GM21367 (cell line): ENCODE data around the gene SMTN.
"Not testable (repeated sequence)": the region's sequence is repeated elsewhere in the genome, so short reads cannot be mapped to it uniquely, and the experiment has no call there.

ENCODE experiments used
- ATAC-seq: cut with Tn5 transposase; IDR thresholded peaks from one replicate; pipeline ENCODE4 v1.9.1; 2021; ENCODE audit not compliant: unreplicated experiment

The SMTN gene

DNA sequence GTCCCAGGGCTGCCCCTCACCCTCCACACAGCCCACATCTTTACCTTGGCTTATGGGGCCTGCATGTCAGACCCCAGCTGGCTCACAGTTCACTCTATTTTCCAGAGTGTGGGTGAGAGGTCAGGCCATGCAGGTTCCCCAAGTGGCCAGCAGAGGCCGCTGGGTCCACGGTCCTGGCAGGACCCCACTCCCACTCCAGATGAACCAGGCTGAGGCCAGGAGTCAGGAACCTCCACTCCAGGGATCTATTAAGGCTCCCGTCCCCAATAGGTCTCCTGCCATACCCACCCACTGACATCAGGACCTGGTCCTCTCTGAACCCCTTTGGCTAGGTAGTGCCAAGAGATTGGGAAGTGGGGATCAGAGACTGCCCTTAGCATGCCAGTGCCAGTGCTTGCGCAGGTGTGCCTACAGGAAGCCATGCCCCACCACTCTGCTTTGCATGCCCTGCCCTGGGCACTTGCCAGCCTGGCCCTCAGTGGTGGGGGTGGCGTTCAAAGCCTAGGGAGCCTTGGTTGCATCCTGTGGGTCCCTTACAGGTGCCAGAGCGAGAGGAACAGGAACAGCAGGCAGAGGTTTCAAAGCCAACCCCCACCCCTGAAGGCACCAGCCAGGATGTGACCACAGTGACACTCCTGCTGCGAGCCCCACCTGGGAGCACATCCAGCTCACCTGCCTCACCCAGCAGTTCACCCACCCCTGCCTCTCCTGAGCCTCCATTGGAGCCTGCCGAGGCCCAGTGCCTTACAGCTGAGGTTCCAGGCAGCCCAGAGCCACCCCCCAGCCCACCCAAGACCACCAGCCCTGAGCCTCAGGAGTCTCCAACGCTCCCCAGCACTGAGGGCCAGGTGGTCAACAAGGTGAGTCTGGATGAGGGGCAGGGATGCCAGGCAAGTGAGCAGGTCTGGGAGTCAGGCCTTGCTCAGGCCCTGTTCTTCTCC, 8.3 kb downstream of the SMTN start:
- ATAC-seq = no peak

DNA sequence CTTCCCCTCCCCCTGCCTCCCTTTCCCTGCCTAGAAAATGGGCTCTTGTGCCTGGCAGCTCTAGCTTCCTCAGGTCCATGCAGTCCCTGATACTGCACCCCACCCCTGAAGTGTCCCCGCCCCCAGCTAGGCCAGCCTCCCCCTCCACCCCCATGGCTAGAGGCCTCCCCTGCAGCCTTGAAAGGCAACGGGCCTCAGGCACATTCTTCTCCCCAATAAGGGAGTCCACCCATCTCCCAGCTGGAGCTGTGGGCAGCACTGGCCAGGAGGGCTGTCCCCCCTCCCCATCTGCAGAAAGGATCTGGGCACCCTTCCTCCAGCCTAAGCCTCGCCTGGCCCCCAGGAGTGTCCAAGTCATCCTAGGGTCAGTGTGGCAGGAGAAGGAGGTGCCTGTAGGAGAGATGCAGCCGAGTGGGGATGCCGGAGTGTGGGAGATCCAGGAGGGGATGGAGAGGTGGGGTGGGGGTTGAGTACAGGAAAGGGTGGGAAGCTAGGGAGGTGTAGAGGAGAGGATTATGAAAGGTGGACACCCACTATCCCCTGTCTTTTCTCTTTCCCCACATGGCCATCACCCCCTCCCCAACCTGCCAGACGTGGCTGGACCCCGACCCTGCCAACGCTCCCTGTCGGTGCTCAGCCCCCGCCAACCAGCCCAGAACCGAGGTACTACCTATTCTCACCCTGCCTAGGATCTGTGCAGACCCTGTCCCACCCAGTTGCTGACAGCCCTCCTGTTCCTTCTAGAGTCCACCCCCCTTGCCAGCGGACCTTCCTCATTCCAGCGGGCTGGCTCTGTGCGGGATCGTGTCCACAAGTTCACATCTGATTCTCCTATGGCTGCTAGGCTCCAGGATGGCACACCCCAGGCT, 9.3 kb downstream of the SMTN start:
- ATAC-seq = no peak

DNA sequence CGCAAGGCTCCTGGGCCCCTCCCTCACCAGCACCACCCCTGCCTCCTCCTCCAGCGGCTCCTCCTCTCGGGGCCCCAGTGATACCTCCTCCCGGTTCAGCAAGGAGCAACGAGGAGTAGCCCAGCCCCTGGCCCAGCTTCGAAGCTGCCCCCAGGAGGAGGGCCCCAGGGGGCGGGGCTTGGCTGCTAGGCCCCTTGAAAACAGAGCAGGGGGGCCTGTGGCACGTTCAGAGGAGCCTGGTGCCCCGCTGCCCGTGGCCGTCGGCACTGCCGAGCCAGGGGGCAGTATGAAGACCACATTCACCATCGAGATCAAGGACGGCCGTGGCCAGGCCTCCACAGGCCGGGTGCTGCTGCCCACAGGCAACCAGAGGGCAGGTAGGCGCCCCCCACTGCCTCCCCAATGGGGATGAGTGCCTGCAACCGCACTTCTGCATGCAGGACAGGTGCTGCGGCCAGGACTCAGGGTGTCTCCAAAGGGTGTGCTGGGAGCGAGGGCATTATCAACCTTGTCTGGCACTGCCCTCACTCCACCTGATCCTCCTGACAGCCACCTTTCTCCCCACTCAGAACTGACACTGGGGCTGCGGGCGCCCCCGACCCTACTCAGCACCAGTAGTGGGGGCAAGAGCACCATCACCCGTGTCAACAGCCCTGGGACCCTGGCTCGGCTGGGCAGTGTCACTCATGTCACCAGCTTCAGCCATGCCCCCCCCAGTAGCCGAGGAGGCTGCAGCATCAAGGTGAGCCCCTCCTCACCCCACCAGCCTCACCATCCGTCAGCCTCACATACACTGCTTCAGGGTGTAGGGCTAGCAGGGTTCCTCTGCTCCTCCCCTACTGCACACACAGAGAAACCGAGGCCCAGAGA, 10.2 kb downstream of the SMTN start:
- ATAC-seq = no peak

DNA sequence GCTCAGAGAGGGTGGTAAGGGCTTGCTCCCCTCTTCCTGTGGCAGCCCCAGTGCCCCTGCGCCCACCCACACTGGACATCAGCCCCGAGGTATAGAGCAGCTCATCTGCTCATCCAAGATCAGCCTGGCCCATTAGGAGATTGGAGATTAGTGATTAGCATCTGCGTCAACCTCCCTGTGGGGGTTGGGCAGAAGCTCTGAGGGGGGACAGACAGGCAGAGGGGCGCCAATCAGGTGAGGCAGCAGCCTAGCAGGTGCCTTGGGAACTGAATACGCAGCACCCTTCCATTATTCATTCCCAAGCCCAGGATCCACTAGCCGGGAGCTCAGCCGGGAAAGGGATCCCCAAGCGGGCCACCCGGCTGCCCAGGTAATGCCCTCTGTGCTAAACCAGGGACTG, 11.0 kb downstream of the SMTN start:
- ATAC-seq = no peak

DNA sequence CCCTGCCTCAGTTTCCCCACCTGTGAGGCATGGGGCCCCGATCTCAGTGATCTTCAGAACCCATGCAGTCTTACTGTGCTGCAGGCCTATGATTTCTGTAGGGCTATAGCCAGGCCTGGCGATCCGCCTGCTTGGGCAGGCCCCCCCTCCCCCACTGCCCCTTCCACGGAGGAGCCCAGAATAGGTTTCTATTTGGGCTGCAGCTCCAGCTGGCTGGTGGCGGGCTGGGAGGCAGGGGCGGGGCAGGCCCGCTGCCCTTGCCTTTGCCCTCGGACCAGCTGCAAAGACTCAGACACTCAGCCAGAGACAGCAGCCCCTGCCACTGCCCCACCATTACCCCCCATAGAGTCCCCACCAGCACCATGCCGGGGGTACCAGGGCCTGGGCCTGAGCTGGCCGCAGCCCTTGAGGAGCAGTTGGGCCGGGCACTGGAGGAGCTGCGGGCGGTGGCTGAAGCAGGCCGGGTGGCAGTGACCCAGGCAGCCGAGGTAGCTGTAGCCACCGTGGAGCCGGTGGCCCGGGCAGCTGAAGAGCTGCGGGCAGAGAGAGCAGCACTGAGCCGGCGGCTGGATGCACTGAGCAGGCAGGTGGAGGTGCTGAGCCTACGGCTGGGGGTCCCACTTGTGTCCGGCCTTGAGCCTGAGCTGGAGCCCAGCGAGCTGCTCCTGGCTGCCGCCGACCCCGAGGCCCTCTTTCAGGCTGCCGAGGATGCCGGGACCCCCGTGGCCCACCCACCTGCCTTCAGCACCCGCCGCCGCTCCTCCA, 12.2 kb downstream of the SMTN start:
- no peak for ATAC-seq

DNA sequence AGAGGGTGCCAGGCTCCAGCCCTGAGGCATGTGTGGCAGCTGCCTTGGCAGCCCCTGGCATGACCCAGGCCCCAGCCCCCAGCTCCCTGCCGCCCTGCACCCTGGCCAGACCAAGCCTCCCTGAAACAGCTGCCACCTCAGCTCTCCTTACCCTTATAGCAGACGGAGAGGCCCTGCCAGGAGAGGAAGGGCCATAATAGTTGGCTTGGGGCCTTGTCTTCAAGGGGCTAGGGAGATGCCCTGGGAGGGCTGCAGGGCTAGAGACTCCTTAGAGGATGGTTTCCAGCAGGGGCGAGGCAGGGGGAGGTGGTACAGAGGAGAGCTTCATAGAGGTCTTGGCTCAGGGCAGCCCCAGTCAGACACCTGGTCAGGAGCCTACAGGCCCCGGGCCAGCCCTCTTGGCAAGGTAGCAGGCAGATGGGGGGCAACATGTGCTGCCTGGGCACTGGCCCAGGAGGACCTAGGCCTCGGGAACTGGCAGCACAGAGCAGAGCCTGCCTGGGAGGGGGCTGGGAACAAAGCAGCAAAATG, 13.0 kb downstream of the SMTN start:
- no peak for ATAC-seq

DNA sequence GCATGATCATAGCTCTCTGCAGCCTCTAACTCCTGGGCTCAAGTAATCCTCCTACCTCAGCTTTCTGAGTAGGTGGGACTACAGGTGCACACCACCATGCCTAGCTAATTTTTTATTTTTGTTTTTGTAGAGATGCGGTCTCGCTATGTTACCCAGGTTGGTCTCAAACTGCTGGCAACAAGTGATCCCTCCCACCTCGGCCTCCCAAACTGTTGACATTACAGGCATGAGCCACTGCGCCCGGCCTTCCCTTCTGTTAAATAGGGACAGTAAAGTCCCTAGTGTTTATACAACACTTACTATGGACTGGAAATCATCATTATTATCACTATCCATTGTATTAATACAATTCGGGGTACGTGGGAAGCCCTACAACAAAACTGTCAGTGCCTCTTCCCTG, 13.6 kb downstream of the SMTN start:
- no peak for ATAC-seq

DNA sequence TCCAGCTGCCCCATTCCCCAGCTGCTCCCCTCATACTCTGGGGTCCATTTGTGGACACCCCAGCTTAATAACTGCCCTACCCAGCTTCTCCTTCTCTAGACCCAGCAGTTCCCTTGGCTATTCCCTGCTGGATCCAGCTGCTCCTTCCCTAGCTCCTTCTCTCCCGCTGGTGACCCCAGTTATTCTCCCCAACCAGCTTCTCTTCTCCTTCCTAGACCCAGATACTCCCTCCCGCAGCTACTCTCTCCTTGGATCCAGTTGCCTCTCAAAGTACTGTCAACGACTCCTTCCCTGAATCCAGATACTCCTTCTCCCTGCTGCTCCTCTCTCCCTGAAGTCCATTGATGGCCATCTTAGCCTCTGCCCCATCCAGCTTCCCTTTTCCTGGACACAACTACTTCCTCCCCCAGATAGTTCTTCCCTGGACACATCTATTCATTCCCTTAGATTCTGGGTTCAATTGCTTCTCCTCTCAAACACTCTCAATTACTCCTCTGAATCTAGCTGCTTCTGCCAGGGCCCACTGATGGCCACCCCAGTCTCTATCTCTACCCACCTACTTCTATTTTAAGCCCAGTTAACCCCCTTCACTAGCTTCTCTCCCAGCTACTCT, 14.6 kb downstream of the SMTN start:
- no peak for ATAC-seq

DNA sequence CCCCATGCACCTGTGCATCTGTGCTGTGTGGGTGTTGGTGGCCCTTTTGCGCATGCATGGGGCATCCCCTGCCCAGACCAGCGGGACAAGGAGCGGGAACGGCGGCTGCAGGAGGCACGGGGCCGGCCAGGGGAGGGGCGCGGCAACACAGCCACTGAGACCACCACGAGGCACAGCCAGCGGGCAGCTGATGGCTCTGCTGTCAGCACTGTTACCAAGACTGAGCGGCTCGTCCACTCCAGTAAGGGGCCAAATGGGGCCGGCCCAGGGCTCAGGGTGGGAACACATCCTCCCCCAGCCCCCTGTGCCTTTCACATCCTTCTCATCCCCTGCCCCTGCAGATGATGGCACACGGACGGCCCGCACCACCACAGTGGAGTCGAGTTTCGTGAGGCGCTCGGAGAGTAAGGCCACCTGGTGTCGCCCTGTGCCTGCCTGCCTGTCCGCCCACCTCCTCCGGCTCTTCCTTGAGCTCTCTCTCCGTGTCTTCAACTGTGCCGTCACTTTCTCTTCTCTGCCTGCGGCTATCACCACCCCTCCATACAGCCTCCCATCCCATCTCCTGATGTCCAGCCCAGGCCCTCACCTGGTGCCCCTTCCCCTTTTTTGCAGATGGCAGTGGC, 15.7 kb downstream of the SMTN start:
- no peak for ATAC-seq

DNA sequence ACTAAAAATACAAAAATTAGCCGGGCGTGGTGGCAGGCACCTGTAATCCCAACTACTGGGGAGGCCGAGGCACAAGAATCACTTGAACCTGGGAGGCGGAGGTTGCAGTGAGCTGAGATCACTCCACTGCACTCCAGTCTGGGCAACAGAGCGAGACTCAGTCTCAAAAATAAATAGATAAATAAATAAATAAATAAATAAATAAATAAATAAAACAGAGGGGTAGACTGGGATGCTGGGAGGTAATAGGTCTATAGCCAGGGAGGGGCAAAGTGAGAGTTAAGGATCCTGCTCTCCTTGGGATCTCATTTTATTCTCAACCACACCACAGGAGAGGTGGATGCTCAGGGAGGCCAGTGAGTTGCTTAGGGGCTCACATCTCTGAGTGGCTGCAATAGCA, 16.4 kb downstream of the SMTN start:
- ATAC-seq = not testable (repeated sequence)

DNA sequence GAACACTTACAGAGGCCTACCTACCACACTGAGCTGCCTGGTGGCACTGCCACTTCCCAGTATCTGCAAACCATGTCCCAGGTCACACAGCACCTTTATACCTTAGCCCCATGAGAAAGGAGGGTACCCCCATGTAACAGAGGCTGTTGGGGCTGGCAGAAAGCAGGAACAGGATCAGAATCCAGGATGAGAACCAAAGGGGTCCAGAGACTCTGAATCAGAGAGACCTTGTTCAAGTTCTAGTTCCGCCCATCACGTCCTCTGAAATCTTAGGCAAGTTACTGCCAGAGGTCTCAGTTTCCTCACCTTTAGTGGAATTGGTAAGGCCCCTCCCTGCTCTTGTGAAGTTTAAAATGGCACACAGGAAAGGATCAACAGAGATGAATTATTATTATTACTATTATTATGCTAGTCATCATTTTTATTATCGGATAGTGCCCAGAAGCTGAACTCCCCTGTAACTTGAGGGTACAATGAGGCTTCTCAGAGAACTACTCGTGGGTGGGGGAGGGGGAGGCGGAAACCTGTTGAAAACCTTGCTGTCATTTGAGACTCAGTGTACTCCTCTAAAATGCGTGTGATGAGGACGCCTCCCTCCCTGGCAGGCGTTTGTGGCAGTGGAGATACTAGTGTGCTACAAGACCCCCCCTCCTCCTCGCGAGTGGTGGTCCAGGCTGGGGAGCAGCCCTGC, 17.0 kb downstream of the SMTN start:
- no peak for ATAC-seq

DNA sequence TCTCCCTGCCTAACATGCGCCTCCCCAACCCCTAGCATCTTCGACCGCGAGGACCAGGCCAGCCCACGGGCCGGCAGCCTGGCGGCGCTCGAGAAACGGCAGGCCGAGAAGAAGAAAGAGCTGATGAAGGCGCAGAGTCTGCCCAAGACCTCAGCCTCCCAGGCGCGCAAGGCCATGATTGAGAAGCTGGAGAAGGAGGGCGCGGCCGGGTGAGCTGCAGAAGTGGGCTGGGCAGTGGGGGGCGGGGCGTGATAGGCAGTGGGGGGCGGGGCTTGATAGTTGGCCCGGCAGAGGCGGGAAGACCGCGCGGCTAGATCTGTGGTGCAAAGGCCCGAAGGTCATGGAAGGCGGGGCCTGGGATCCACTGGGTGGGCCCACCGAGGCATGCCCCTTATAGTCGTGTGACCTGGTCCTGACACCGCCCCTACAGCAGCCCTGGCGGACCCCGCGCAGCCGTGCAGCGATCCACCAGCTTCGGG, 17.6 kb downstream of the SMTN start:
- no peak for ATAC-seq

DNA sequence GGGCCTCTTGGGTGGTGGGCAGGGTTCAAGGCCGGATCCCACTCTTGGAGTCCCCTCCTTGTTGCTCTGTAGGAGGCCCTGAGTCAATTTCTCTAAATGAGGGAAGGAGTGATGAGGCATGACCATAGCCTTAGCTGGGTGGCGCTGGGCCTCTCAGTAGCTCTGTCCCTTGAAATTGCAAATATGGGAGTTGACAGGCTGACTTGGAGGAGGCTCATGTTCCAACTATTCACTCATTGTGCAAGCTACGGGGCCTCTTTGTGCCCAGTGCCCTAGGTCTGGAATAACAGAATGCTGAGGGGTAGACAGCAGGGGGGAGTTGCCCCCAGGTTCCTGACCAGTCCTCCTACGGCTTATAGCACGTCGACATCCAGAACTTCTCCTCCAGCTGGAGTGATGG, 18.3 kb downstream of the SMTN start:
- no peak for ATAC-seq

DNA sequence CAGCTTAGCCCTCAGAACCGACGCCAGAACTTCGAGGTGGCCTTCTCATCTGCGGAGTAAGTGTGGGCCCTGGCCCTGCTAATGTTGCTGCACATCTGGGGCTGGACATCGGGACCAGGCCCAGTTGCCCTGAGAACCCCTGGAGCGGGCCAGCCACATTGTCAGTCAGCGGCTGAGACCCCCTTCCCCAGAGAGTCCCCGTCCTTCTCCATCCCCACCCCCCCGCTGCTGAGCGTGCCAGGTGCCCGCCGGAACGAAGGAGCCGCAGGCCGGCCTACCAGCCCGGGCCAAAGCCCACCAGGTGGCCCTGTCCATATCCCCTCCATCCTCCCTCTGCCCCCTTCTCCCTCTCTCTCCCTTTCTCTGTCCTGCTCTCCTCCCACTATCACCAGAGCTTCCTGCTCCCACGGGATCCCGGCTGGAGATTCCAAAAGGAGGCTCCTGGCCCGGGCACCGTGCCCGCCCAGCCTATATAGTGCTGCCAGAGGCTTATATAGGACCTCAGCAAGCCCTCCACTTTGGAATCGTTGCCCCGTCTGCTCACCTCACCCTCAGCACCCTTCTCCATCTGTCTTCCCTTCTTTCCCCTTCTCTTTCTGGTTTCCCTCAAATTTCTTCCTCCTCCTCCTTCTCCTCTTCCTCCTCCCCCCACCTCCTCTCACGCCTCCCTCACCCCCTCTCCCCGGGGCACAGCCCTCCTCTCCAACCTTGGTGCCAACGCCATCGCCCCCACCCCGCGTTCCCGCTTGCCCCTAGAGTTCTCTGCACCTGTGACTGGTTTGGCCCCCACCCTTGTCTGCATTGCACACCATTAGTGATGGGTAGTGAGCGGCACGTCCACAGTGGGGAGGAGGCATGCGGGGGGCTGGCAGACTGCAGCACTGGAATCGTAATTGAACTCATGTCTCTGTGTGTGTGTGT, 19.0 kb downstream of the SMTN start:
- ATAC-seq = no peak

DNA sequence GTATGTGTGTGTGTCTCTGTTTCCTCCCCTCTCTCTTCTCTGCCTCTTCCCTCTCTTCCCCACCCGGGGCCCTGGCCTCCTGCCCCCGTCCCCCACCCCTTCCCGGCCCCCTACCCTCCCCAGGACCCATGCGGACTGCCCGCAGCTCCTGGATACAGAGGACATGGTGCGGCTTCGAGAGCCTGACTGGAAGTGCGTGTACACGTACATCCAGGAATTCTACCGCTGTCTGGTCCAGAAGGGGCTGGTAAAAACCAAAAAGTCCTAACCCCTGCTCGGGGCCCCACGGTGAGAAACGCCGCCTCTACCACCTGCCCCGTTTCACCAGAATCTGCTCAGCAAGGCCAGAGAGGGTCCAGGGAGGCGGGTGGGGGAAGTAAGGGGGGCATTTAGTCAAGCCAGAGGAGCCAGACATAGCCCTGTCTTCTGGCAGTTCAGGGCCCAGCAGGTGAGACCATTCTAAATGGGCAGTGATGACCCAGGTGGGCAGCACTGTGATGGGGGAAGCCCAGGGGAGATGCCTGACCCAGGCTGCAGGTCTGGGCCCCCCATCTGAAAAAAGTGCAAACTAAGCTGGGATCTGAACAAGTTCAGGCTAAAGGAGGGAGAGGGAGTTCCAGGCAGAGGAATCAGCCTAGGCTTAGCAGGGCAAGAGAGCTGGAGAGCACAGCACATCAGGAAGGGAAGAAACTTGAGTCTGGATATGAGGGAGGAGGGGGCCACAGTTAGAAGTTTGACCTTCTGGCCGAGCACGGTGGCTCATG, 19.8 kb downstream of the SMTN start:
- no peak for ATAC-seq

DNA sequence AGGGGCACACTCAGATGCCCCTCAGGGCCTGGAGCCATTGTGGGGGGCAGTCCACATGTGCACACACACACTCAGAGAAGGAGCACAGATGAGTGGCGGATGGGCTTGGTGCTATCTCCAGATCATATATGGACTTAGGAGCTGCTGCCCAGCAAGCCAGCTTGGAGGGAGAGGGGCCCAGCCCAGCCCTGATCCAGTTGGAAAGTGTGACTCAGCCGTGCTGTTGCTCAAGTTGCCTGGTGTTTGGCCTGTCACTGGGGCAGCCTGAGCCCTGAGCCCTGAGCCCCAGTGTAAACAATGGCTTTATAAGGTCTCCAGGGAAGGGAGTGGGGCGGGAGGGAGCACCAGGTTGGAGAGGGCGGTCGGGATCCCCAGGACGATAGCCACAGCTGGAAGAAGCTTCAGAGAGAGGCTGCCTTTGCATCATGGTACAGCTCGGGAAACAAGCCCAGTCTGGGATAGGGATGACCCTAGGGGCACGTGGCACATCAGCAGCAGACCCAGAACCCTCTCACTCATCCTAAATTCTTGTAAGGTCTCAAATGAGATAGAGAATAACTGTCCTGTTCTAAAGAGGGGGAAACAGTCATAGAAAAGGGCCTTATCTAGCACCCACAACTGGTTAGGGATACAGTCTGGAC, 21.4 kb downstream of the SMTN start:
- no peak for ATAC-seq
